GM12892 (cell line): ENCODE data around the gene NAALADL2.

ENCODE experiments used
- POLR2A ChIP-seq: IDR thresholded peaks from 2 replicates; pipeline ENCODE4 v1.6.1; 2011; ENCODE audit warnings: low read depth, low read length, control low read depth
- POLR2AphosphoS5 ChIP-seq: IDR thresholded peaks from 2 replicates; pipeline ENCODE4 v1.6.1; 2011; ENCODE audit warnings: low read depth, low read length, control low read depth
- TAF1 ChIP-seq: IDR thresholded peaks from 2 replicates; pipeline ENCODE4 v1.6.1; 2011; ENCODE audit warnings: low read depth, mild to moderate bottlenecking, control low read depth, low read length, borderline replicate concordance

DNA sequence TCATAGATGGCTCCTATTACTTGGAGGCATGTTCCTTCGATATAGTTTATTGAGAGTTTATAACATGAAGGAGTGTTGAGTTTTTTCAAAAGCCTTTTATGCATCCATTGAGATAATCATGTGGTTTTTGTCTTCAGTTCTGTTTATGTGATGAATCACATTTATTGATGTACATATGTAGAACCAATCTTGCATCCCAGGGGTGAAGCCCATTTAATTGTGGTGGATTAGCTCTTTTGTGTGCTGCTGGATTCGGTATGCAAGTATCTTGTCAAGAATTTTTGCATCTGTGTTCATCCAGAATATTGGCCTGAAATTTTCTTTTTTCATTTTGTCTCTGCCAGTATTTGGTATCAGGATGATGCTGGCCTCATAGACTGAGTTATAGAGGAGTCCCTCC is 81.0 kb downstream of the NAALADL2 start:
- no peak for TF ChIP-seq POLR2A
- TF ChIP-seq POLR2AphosphoS5, result no peak
- TF ChIP-seq TAF1, result no peak
